ENCODE measurements around the gene ZFHX3.

DNA sequence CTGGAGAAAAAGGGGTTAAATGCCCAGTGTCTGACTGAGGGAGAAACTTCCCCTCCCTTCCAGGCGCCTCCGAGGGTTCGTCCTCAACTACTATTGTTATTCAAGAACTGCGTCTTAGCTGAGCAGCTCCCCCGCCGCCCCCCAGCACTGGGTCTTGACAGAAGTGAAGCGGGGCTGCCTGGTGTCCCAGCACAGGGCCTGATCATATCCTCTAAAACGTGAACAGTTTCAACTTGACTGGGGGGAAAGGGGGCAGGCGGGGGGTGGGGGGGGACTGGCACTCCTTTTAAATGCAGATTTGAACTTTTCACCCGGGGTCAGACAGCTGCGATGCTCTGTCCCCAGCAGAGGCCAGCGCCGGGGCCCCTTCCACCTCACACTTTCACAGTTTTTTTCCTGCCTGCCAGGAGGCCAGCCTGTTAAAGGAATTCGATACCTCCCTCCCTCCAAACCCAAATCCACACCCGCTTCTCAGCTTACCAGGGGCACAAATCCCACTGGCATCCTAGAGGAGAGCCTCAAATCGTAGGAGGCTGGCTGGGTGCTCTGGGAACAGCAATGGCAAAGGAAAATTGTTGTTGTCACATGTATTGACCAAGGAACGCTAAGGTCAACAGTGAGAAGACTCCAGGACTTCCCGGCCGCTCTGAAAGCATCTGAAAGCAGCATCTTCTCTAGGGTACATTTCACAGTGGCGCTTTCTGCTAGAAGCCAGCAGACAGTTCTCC lies 14.5 kb downstream of the ZFHX3 start:
- TF ChIP-seq, protein P1, sequence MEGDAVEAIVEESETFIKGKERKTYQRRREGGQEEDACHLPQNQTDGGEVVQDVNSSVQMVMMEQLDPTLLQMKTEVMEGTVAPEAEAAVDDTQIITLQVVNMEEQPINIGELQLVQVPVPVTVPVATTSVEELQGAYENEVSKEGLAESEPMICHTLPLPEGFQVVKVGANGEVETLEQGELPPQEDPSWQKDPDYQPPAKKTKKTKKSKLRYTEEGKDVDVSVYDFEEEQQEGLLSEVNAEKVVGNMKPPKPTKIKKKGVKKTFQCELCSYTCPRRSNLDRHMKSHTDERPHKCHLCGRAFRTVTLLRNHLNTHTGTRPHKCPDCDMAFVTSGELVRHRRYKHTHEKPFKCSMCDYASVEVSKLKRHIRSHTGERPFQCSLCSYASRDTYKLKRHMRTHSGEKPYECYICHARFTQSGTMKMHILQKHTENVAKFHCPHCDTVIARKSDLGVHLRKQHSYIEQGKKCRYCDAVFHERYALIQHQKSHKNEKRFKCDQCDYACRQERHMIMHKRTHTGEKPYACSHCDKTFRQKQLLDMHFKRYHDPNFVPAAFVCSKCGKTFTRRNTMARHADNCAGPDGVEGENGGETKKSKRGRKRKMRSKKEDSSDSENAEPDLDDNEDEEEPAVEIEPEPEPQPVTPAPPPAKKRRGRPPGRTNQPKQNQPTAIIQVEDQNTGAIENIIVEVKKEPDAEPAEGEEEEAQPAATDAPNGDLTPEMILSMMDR (IDR thresholded peaks at IDR 0.05) = no peak
- TF ChIP-seq POLR2A (IDR thresholded peaks at IDR 0.05) = no peak

Data from heart left ventricle (tissue), 13 donors.